ENCODE results near the gene A1BG. TPM values are rescaled to one million over a fixed set of nuclear protein-coding genes. Genes with fewer than 3 reads are reported as not detected.

The A1BG gene
- total and polyA plus RNA-seq, 2 of the 13 experiments (the other 11 are each of a cell fraction or from before 2014, with no cell fraction given), result 14.7 to 41.4 TPM

- TF ChIP-seq ZNF605 (CRISPR knock-in tag; IDR thresholded peaks at IDR 0.05) (peak; percentile 72; the same call in 1 of the 2 replicates), HHEX (CRISPR knock-in tag; IDR thresholded peaks at IDR 0.05) (no peak), ZBTB44 (CRISPR knock-in tag; IDR thresholded peaks at IDR 0.05) (0 out of 2 replicates have a peak, but pooled peaks have one; percentile 20), SOX6 (IDR thresholded peaks at IDR 0.05) (no peak), SOX6 (CRISPR knock-in tag; IDR thresholded peaks at IDR 0.05) (peak; percentile 36; the same call in 1 of the 2 replicates), MED1 (CRISPR knock-in tag; IDR thresholded peaks at IDR 0.05) (no peak; the same call in 1 of the 2 replicates), IKZF1 (IDR thresholded peaks at IDR 0.05) (no peak), JUND (CRISPR knock-in tag; IDR thresholded peaks at IDR 0.05) (peak; percentile 30; the same call in 1 of the 2 replicates), TBX3 (IDR thresholded peaks at IDR 0.05; ENCODE audit: borderline replicate concordance) (no peak), KLF13 (CRISPR knock-in tag; IDR thresholded peaks at IDR 0.05) (no peak), E2F5 (CRISPR knock-in tag; conservative IDR thresholded peaks at IDR 0.05) (0 out of 2 replicates have a peak, but pooled peaks have one; percentile 72), FOSL1 (CRISPR knock-in tag; IDR thresholded peaks at IDR 0.05; ENCODE audit: borderline replicate concordance) (no peak), NCOR1 (IDR thresholded peaks at IDR 0.05; ENCODE audit: borderline replicate concordance, low read length) (no peak), ARNT2 (CRISPR knock-in tag; IDR thresholded peaks at IDR 0.05; ENCODE audit: low read depth) (peak; percentile 15; the same call in 1 of the 2 replicates), TARDBP (CRISPR knock-in tag; IDR thresholded peaks at IDR 0.05) (peak; percentile 75; the same call in 1 of the 2 replicates), YY1 (IDR thresholded peaks at IDR 0.05; ENCODE audit: insufficient read depth, insufficient replicate concordance, low read depth, low read length) (peak; percentile 50), PHF5A (CRISPR knock-in tag; IDR thresholded peaks at IDR 0.05; ENCODE audit: low read depth, unreplicated experiment) (no peak), MEF2D (CRISPR knock-in tag; IDR thresholded peaks at IDR 0.05) (no peak), RBM39 (IDR thresholded peaks at IDR 0.05; ENCODE audit: low read depth, low read length, poor library complexity, severe bottlenecking) (peak; percentile 83), ZNF777 (CRISPR knock-in tag; IDR thresholded peaks at IDR 0.05) (no peak; the same call in 1 of the 2 replicates), ZNF501 (CRISPR knock-in tag; IDR thresholded peaks at IDR 0.05) (peak; percentile 94), ZSCAN12 (CRISPR knock-in tag; IDR thresholded peaks at IDR 0.05) (no peak), TP53 (CRISPR knock-in tag; conservative IDR thresholded peaks at IDR 0.05) (no peak), SMYD3 (CRISPR knock-in tag; IDR thresholded peaks at IDR 0.05) (peak; percentile 47; the same call in 1 of the 2 replicates), ZNF280D (CRISPR knock-in tag; IDR thresholded peaks at IDR 0.05) (0 out of 2 replicates have a peak, but pooled peaks have one; percentile 28), MIER3 (CRISPR knock-in tag; IDR thresholded peaks at IDR 0.05; ENCODE audit: borderline replicate concordance) (peak; percentile 56; the same call in 1 of the 2 replicates)
These were observed 47.9 kb upstream of the A1BG start (continued) for GRCh38 chr19:58400916-58401839.
